ENCODE results near the gene KLF3. TPM values are rescaled to one million over a fixed set of nuclear protein-coding genes. Genes with fewer than 3 reads are reported as not detected.

The KLF3 gene
- total and polyA plus RNA-seq, 9 of the 15 experiments (the other 6 are each of a cell fraction or from before 2014, with no cell fraction given), result 9.9 to 47.2 (median 18.1) TPM

DNA sequence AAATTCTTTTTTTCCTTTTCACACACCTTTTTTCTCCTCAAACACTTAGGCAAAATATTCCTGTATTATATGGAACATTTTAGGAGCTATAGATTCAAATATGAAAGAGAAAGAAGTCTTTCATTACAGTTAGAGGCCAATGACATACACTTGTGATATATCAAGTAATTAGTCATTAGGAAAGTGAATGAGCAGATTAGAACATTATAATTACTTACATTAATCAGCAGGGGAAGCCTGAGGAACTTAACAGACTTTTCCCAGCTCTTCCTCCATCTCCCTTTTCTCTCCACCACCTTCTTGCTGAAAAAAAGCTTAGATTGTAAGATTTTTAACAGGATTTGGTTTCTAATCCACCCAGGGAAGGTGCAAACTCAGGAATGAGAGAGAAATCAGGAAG, 29.6 kb downstream of the KLF3 start:
- Histone ChIP-seq H2AFZ (ENCODE audit: low read depth, low read length) (no peak overlapping the region), H3K4me1 (replicated peaks in 1 of 2; ENCODE audit: control insufficient read depth in 2 of 2, insufficient read depth in 2 of 2, low read length in 2 of 2) (no peaks in the 10 kb centered on the region), H3K27ac (ENCODE audit: extremely low read depth, low read depth, low read length) (no peak overlapping the region), H3K9ac (ENCODE audit: insufficient read depth in 1 of 2, low read depth in 2 of 2, low read length in 2 of 2) (no peak overlapping the region), H3K9me3 (replicated peaks; ENCODE audit: control insufficient read depth, insufficient read depth, low read depth, low read length) (no peaks in the 10 kb centered on the region), H3K9me1 (ENCODE audit: control insufficient read depth, insufficient read depth, low read length) (no peaks in the 10 kb centered on the region), H3K36me3 (ENCODE audit: control insufficient read depth, insufficient read depth, low read length) (peaks cover 99% of the 10 kb centered on the region), H3K4me2 (ENCODE audit: insufficient read depth, low read length) (no peak overlapping the region), H3K4me3 (no peak overlapping the region), H4K20me1 (replicated peaks; ENCODE audit: control insufficient read depth, insufficient read depth, low read length) (no peaks in the 10 kb centered on the region), H3K27me3 (ENCODE audit: control insufficient read depth in 2 of 2, insufficient read depth in 2 of 2, low read length in 2 of 2) (no peaks in the 10 kb centered on the region), H3K79me2 (ENCODE audit: control insufficient read depth, insufficient read depth, low read length) (peaks cover under 1% of the 10 kb centered on the region; the same call in 1 of the 3 replicates)
- TF ChIP-seq CBFA2T2 (conservative IDR thresholded peaks at IDR 0.05), result no peak
- TF ChIP-seq CC2D1A (IDR thresholded peaks at IDR 0.05), result no peak
- TF ChIP-seq POLR2B (IDR thresholded peaks at IDR 0.05; ENCODE audit: low read depth, partially characterized antibody), result peak; percentile 10
- no peak for ATAC-seq
- BruUV-seq (replicated peaks), result no TSS peak
- in situ Hi-C loops (cut with MboI), result no loop called here
- no peak for DNase-seq (ENCODE audit: extremely low read depth in 1 of 4, low spot score in 3 of 4)
- ChIA-PET POLR2A (interaction anchor here (3.0 kb wide), 1 partner anchor 10 kb away, joined by 14 read pairs; no protein-coding TSS in a partner anchor), CTCF (ENCODE audit: low intra/inter-chr PET ratio) (no interaction called here)
- intact Hi-C loops (cut with micrococcal nuclease), result no loop called here
- FAIRE-seq, result no peak

DNA sequence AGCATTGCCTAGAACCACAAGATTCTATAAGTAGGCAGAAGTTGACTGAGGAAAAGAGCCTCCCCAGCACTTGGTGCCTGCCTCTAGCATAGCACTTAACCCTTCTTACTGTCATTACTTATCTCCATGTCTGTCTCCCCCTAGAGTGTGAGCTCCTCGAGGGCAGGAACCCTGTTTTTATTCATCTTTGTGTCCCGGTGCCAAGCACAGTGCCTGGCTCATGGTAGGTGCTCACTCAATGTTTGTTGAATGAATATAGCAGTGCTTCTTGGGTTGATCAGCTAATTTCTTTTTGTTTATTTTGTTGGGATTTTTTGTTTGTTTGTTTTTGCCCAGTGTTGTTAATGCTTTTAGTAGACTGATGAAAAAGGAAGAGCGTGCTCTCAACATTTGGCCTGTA, 30.3 kb downstream of the KLF3 start:
- FAIRE-seq, result no peak
- peaks cover 94% of the 10 kb centered on the region for H3K36me3 ChIP-seq (ENCODE audit: control insufficient read depth, insufficient read depth, low read length)
- 92% methylated on average over 3 of the region's 3 CpGs for WGBS (ENCODE audit: insufficient coverage, low coverage, missing lambda C conversion rate)
- H3K4me2 ChIP-seq (ENCODE audit: insufficient read depth, low read length), result no peak overlapping the region
- no peaks in the 10 kb centered on the region for H3K79me2 ChIP-seq (ENCODE audit: control insufficient read depth, insufficient read depth, low read length)
- no peak for DNase-seq (ENCODE audit: extremely low read depth in 1 of 4, low spot score in 3 of 4)
- no peaks in the 10 kb centered on the region for H3K4me1 ChIP-seq (replicated peaks in 1 of 2; ENCODE audit: control insufficient read depth in 2 of 2, insufficient read depth in 2 of 2, low read length in 2 of 2)
- in situ Hi-C loops (cut with MboI) (no loop called here), intact Hi-C loops (cut with micrococcal nuclease) (no loop called here)
- H3K9me1 ChIP-seq (ENCODE audit: control insufficient read depth, insufficient read depth, low read length), result no peaks in the 10 kb centered on the region
- no peak overlapping the region for H3K9ac ChIP-seq (ENCODE audit: insufficient read depth in 1 of 2, low read depth in 2 of 2, low read length in 2 of 2)
- no peak overlapping the region for H3K4me3 ChIP-seq
- no peaks in the 10 kb centered on the region for H3K9me3 ChIP-seq (replicated peaks; ENCODE audit: control insufficient read depth, insufficient read depth, low read depth, low read length)
- H3K27me3 ChIP-seq (ENCODE audit: control insufficient read depth in 2 of 2, insufficient read depth in 2 of 2, low read length in 2 of 2), result no peaks in the 10 kb centered on the region
- POLR2A ChIA-PET, result interaction anchor here (1.0 to 3.0 kb wide), 2 partner anchors 9 kb away, joined by 3 to 14 read pairs; no protein-coding TSS in a partner anchor
- peak; percentile 22; the same call in 1 of the 2 replicates for TF ChIP-seq SUPT5H (IDR thresholded peaks at IDR 0.05)
- peak; percentile 42; the same call in 1 of the 2 replicates for TF ChIP-seq ZNF3 (CRISPR knock-in tag; IDR thresholded peaks at IDR 0.05)
- no peak for TF ChIP-seq SNIP1 (IDR thresholded peaks at IDR 0.05; ENCODE audit: low read depth)
- no TSS peak for BruUV-seq (replicated peaks)
- H4K20me1 ChIP-seq (replicated peaks; ENCODE audit: control insufficient read depth, insufficient read depth, low read length), result no peaks in the 10 kb centered on the region
- CTCF ChIA-PET (ENCODE audit: low intra/inter-chr PET ratio), result no interaction called here
- no peak overlapping the region for H2AFZ ChIP-seq (ENCODE audit: low read depth, low read length)
- H3K27ac ChIP-seq (ENCODE audit: extremely low read depth, low read depth, low read length), result no peak overlapping the region
- peak; percentile 8; the same call in 2 of the 3 replicates for ATAC-seq

Data from K562 (cell line).